H9 (cell line): ENCODE results near the gene HCN4. TPM values are rescaled to one million over a fixed set of nuclear protein-coding genes. Genes with fewer than 3 reads are reported as not detected.

Experiments
- DNase-seq: peaks from one replicate; pipeline ENCODE4 v3.0.0-alpha.2; 2017
- H2AFZ ChIP-seq: one replicate; pipeline ENCODE4 v1.6.1; 2013; ENCODE audit warnings: mild to moderate bottlenecking, low read length, control low read depth, moderate library complexity
- H2AK5ac ChIP-seq: 2 replicates; pipeline ENCODE4 v1.6.1; 2013; ENCODE audit warnings: low read length, control low read depth, mixed read lengths; ENCODE audit not compliant: insufficient read length
- H2BK120ac ChIP-seq: one replicate; pipeline ENCODE4 v1.6.1; 2013; ENCODE audit warnings: low read depth, mild to moderate bottlenecking, low read length, control low read depth, inconsistent platforms; ENCODE audit not compliant: poor library complexity, severe bottlenecking
- H2BK12ac ChIP-seq: 2 replicates; pipeline ENCODE4 v1.6.1; 2013; ENCODE audit warnings: low read length, control low read depth, mixed read lengths, low read depth; ENCODE audit not compliant: insufficient read length
- H2BK15ac ChIP-seq: 2 replicates; pipeline ENCODE4 v1.6.1; 2013; ENCODE audit warnings: low read depth, low read length, control low read depth
- H2BK20ac ChIP-seq: one replicate; pipeline ENCODE4 v1.6.1; 2013; ENCODE audit warnings: low read depth, mild to moderate bottlenecking, low read length, control low read depth, inconsistent platforms; ENCODE audit not compliant: poor library complexity, severe bottlenecking
- H2BK5ac ChIP-seq: 2 replicates; pipeline ENCODE4 v1.6.1; 2013; ENCODE audit warnings: low read length, control low read depth, mixed read lengths; ENCODE audit not compliant: insufficient read length
- H3K14ac ChIP-seq: 2 replicates; pipeline ENCODE4 v1.6.1; 2013; ENCODE audit warnings: low read length, control low read depth; ENCODE audit not compliant: insufficient read depth
- H3K18ac ChIP-seq: 2 replicates; pipeline ENCODE4 v1.6.1; 2013; ENCODE audit warnings: low read depth, mild to moderate bottlenecking, mixed read lengths, low read length, control low read depth; ENCODE audit not compliant: insufficient read length
- H3K23ac ChIP-seq: 2 replicates; pipeline ENCODE4 v1.6.1; 2013; ENCODE audit warnings: low read length, control low read depth, mixed read lengths, low read depth; ENCODE audit not compliant: insufficient read length
- H3K23me2 ChIP-seq: 2 replicates; pipeline ENCODE4 v1.6.1; 2013; ENCODE audit warnings: low read depth, mild to moderate bottlenecking, mixed read lengths, low read length, control low read depth; ENCODE audit not compliant: insufficient read length, poor library complexity, severe bottlenecking
- H3K27ac ChIP-seq: 2 replicates; pipeline ENCODE4 v1.5.1; 2013; ENCODE audit warnings: low read length, control low read depth, mixed read lengths, low read depth; ENCODE audit not compliant: insufficient read length
- H3K27me3 ChIP-seq: 2 replicates; pipeline ENCODE4 v1.6.1; 2013; ENCODE audit warnings: low read length, control low read depth, inconsistent platforms; ENCODE audit not compliant: insufficient read depth
- H3K4ac ChIP-seq: 2 replicates; pipeline ENCODE4 v1.6.1; 2013; ENCODE audit warnings: low read depth, mild to moderate bottlenecking, control low read depth, inconsistent platforms, low read length, moderate library complexity
- H3K4me1 ChIP-seq: 2 replicates; pipeline ENCODE4 v1.6.1; 2013; ENCODE audit warnings: low read length, control low read depth, inconsistent platforms; ENCODE audit not compliant: insufficient read depth
- H3K4me2 ChIP-seq: 2 replicates; pipeline ENCODE4 v1.6.1; 2013; ENCODE audit warnings: low read length, control low read depth, mixed read lengths; ENCODE audit not compliant: insufficient read length, insufficient read depth
- H3K56ac ChIP-seq: 2 replicates; pipeline ENCODE4 v1.6.1; 2013; ENCODE audit warnings: low read depth, mild to moderate bottlenecking, mixed read lengths, low read length, control low read depth; ENCODE audit not compliant: insufficient read length
- H3K79me1 ChIP-seq: 2 replicates; pipeline ENCODE4 v1.6.1; 2013; ENCODE audit warnings: low read depth, mild to moderate bottlenecking, moderate library complexity, low read length, control low read depth, inconsistent platforms; ENCODE audit not compliant: insufficient read depth, poor library complexity, severe bottlenecking
- H3K79me2 ChIP-seq: 2 replicates; pipeline ENCODE4 v1.6.1; 2013; ENCODE audit warnings: low read length, control low read depth, inconsistent platforms; ENCODE audit not compliant: insufficient read depth
- H3K9ac ChIP-seq: 2 replicates; pipeline ENCODE4 v1.6.1; 2013; ENCODE audit warnings: low read length, control low read depth, mixed read lengths; ENCODE audit not compliant: insufficient read length; ENCODE audit errors: extremely low read depth
- H3K9me3 ChIP-seq: one replicate; pipeline ENCODE4 v1.6.1; 2013; ENCODE audit warnings: low read depth, low read length, inconsistent platforms; ENCODE audit not compliant: control insufficient read depth
- H3T11ph ChIP-seq: one replicate; pipeline ENCODE4 v1.6.1; 2013; ENCODE audit warnings: mild to moderate bottlenecking, low read length, control low read depth, inconsistent platforms
- H4K20me1 ChIP-seq: one replicate; pipeline ENCODE4 v1.6.1; 2013; ENCODE audit not compliant: control insufficient read depth, insufficient read length, insufficient read depth
- H4K5ac ChIP-seq: 2 replicates; pipeline ENCODE4 v1.6.1; 2013; ENCODE audit warnings: low read depth, mild to moderate bottlenecking, mixed read lengths, low read length, control low read depth; ENCODE audit not compliant: insufficient read length
- H4K8ac ChIP-seq: replicated peaks from 2 replicates; pipeline ENCODE4 v1.6.1; 2013; ENCODE audit warnings: low read length, control low read depth, mixed read lengths, low read depth; ENCODE audit not compliant: insufficient read length
- H4K91ac ChIP-seq: 2 replicates; pipeline ENCODE4 v1.6.1; 2013; ENCODE audit warnings: low read depth, mild to moderate bottlenecking, moderate library complexity, mixed read lengths, low read length, control low read depth; ENCODE audit not compliant: insufficient read length
- H3K27ac Mint-ChIP-seq, 3 experiments: 2 replicates in 2 of 3; 3 replicates in 1 of 3; pipeline ENCODE4 v1.8.0; 2020 to 2021; ENCODE audit warnings: mixed read lengths in 3 of 3, mild to moderate bottlenecking in 1 of 3, moderate library complexity in 1 of 3
- H3K27me3 Mint-ChIP-seq: 2 replicates; pipeline ENCODE4 v1.8.0; 2021; ENCODE audit warnings: low read depth, mild to moderate bottlenecking, moderate library complexity, mixed read lengths
- H3K36me3 Mint-ChIP-seq, 3 experiments: 2 replicates in 2 of 3; 3 replicates in 1 of 3; pipeline ENCODE4 v1.8.0; 2020 to 2021; ENCODE audit warnings: low read depth in 3 of 3, mixed read lengths in 3 of 3; ENCODE audit not compliant: insufficient read depth in 1 of 3
- H3K4me1 Mint-ChIP-seq, 2 experiments: 2 replicates each; pipeline ENCODE4 v1.8.0; 2020; ENCODE audit warnings: mixed read lengths in 2 of 2
- H3K4me3 Mint-ChIP-seq, 2 experiments: 2 replicates in 1 of 2; 3 replicates in 1 of 2; pipeline ENCODE4 v1.8.0; 2020 to 2021; ENCODE audit warnings: mild to moderate bottlenecking in 2 of 2, mixed read lengths in 2 of 2, moderate library complexity in 1 of 2
- H3K9me3 Mint-ChIP-seq, 2 experiments: 2 replicates in 1 of 2; 3 replicates in 1 of 2; pipeline ENCODE4 v1.8.0; 2020; ENCODE audit warnings: mild to moderate bottlenecking in 2 of 2, mixed read lengths in 2 of 2, moderate library complexity in 1 of 2
- CTCF ChIP-seq: fragments of 200-600 bp; sonication (generic); conservative IDR thresholded peaks from 3 replicates; pipeline ENCODE4 v1.8.0; 2021; ENCODE audit warnings: antibody characterized with exemption, mild to moderate bottlenecking
- WGBS: extraction: QIAGEN DNeasy Blood & Tissue Kit; methylation state at CpG from one replicate; pipeline ENCODE4 v1.1.7; 2013; ENCODE audit warnings: missing lambda C conversion rate, low lambda C conversion rate, mixed read lengths; ENCODE audit not compliant: insufficient read length; ENCODE audit errors: extremely low coverage; 5-methylcytosine and 5-hydroxymethylcytosine counted together
- total RNA-seq: library from RNA; stranded (reverse); gene quantifications from 2 replicates; pipeline ENCODE4 v1.2.1, GENCODE V29; 2021

HCN4 gene
- total RNA-seq, 1 experiment from 2014 or later: 10.5 TPM

GRCh38 chr15:73334086-73334485 is 34.7 kb downstream of the HCN4 start:
- H2AK5ac ChIP-seq: no peak overlapping the region
- no peak overlapping the region for H4K5ac ChIP-seq
- no peak overlapping the region for H3K4ac ChIP-seq
- H2BK20ac ChIP-seq: no peak overlapping the region
- no peak overlapping the region for H3K56ac ChIP-seq
- no peaks in the 10 kb centered on the region for H4K20me1 ChIP-seq
- H3K23ac ChIP-seq: no peak overlapping the region
- no peaks in the 10 kb centered on the region for H3K23me2 ChIP-seq
- H3K9me3 Mint-ChIP-seq: no peaks in the 10 kb centered on the region
- no peaks in the 10 kb centered on the region for H3K27me3 Mint-ChIP-seq
- no peak overlapping the region for H2BK12ac ChIP-seq
- H3T11ph ChIP-seq: no peak overlapping the region
- no peak overlapping the region for H3K4me2 ChIP-seq
- no peak overlapping the region for H4K8ac ChIP-seq
- no peak overlapping the region for H3K9ac ChIP-seq
- H2BK5ac ChIP-seq: no peak overlapping the region
- H3K79me1 ChIP-seq: no peaks in the 10 kb centered on the region
- H3K4me3 Mint-ChIP-seq: no peak overlapping the region
- no peak overlapping the region for H2BK120ac ChIP-seq
- DNase-seq: no peak
- no peaks in the 10 kb centered on the region for H3K79me2 ChIP-seq
- peaks cover 2 to 10% (median 7%) of the 10 kb centered on the region in 3 experiments for H3K36me3 Mint-ChIP-seq
- H3K4me1 ChIP-seq: no peaks in the 10 kb centered on the region
- no CpG with 5 or more reads among the region's 6 CpGs for WGBS
- H3K9me3 ChIP-seq: no peaks in the 10 kb centered on the region
- no peak overlapping the region for H3K18ac ChIP-seq
- no peak overlapping the region for H2AFZ ChIP-seq
- TF ChIP-seq CTCF: no peak
- H4K91ac ChIP-seq: no peak overlapping the region
- no peak overlapping the region for H2BK15ac ChIP-seq
- H3K27ac ChIP-seq: no peak overlapping the region
- H3K14ac ChIP-seq: no peak overlapping the region
- no peak overlapping the region; a peak in 1 of 7 replicates for H3K27ac Mint-ChIP-seq
- H3K4me1 Mint-ChIP-seq: peaks cover 8 to 10% of the 10 kb centered on the region in 2 experiments; a peak in 3 of 4 replicates
- no peaks in the 10 kb centered on the region for H3K27me3 ChIP-seq
